ENCODE measurements around the gene CLASP1.
"Not testable (repeated sequence)": the region's sequence is repeated elsewhere in the genome, so short reads cannot be mapped to it uniquely, and the experiment has no call there.

The CLASP1 gene

GRCh38 chr2:121662656-121663055, 13.4 kb upstream of the CLASP1 start:
- no peak for DNase-seq (ENCODE audit: low read depth, low spot score)

GRCh38 chr2:121659933-121660332, 10.7 kb upstream of the CLASP1 start:
- DNase-seq (ENCODE audit: low read depth, low spot score): no peak

GRCh38 chr2:121658393-121658792, 9.1 kb upstream of the CLASP1 start:
- DNase-seq (ENCODE audit: low read depth, low spot score): not testable (repeated sequence)

- DNase-seq (ENCODE audit: low read depth, low spot score): no peak
Measured at GRCh38 chr2:121653035-121653434, 3.8 kb upstream of the CLASP1 start.

GRCh38 chr2:121650315-121650930, 1.2 kb upstream of the CLASP1 start:
- no peak for DNase-seq (ENCODE audit: low read depth, low spot score)

GRCh38 chr2:121649596-121650314, 493 bp upstream of the CLASP1 start:
- DNase-seq (ENCODE audit: low read depth, low spot score): peak; percentile 73

GRCh38 chr2:121648206-121649148, 785 bp downstream of the CLASP1 start:
- DNase-seq (ENCODE audit: low read depth, low spot score): peak; percentile 15

- no peak for DNase-seq (ENCODE audit: low read depth, low spot score)
Measured at GRCh38 chr2:121647396-121647795, 1.9 kb downstream of the CLASP1 start.

GRCh38 chr2:121644715-121645114, 4.5 kb downstream of the CLASP1 start:
- DNase-seq (ENCODE audit: low read depth, low spot score): no peak

GRCh38 chr2:121643877-121644276, 5.4 kb downstream of the CLASP1 start:
- DNase-seq (ENCODE audit: low read depth, low spot score): no peak

- DNase-seq (ENCODE audit: low read depth, low spot score): no peak
Measured at GRCh38 chr2:121640380-121641316, 8.6 kb downstream of the CLASP1 start.

- DNase-seq (ENCODE audit: low read depth, low spot score): not testable (repeated sequence)
Measured at GRCh38 chr2:121639846-121640245, 9.4 kb downstream of the CLASP1 start.

GRCh38 chr2:121638333-121638732, 10.9 kb downstream of the CLASP1 start:
- no peak for DNase-seq (ENCODE audit: low read depth, low spot score)

- DNase-seq (ENCODE audit: low read depth, low spot score): no peak
Measured at GRCh38 chr2:121635371-121635770, 13.9 kb downstream of the CLASP1 start.

GRCh38 chr2:121634354-121635307, 14.6 kb downstream of the CLASP1 start:
- no peak for DNase-seq (ENCODE audit: low read depth, low spot score)

GRCh38 chr2:121633463-121633862, 15.8 kb downstream of the CLASP1 start:
- DNase-seq (ENCODE audit: low read depth, low spot score): no peak

- no peak for DNase-seq (ENCODE audit: low read depth, low spot score)
Measured at GRCh38 chr2:121627525-121628050, 21.7 kb downstream of the CLASP1 start.

GRCh38 chr2:121626777-121627524, 22.3 kb downstream of the CLASP1 start:
- DNase-seq (ENCODE audit: low read depth, low spot score): peak; percentile 55

- DNase-seq (ENCODE audit: low read depth, low spot score): no peak
Measured at GRCh38 chr2:121625953-121626352, 23.3 kb downstream of the CLASP1 start.

All from brain pericyte (primary cell).